Stimulated activated CD8-positive, alpha-beta memory T cell treated with anti-CD3 and anti-CD28 coated beads, Interleukin-12 subunit alpha, Interleukin-12 subunit beta, amount 100 ng/mL, for 4 hours (primary cell): ENCODE results near the gene LRRC25.

Experiments used
- DNase-seq: peaks from one replicate; pipeline ENCODE4 v3.0.0-alpha.2; 2020; ENCODE audit warnings: low read depth

LRRC25 gene

GRCh38 chr19:18424890-18425514, 27.6 kb upstream of the LRRC25 start:
- no peak for DNase-seq

GRCh38 chr19:18424122-18424889, 26.9 kb upstream of the LRRC25 start:
- no peak for DNase-seq

GRCh38 chr19:18423258-18424020, 26.0 kb upstream of the LRRC25 start:
- no peak for DNase-seq

- no peak for DNase-seq
These were observed 25.2 kb upstream of the LRRC25 start for GRCh38 chr19:18422530-18423191.

GRCh38 chr19:18421371-18421959, 24.0 kb upstream of the LRRC25 start:
- no peak for DNase-seq

- no peak for DNase-seq
These were observed 23.5 kb upstream of the LRRC25 start for GRCh38 chr19:18420930-18421329.

GRCh38 chr19:18419699-18420460, 22.5 kb upstream of the LRRC25 start:
- DNase-seq = peak; percentile 39

GRCh38 chr19:18419195-18419698, 21.8 kb upstream of the LRRC25 start, which contains the start of gene SSBP4:
SSBP4 (plus strand) TSS chr19:18419398; CDS start chr19:18419649, 251 bp downstream.
- peak; percentile 62 for DNase-seq

GRCh38 chr19:18418483-18419194, 21.2 kb upstream of the LRRC25 start:
- peak; percentile 41 for DNase-seq

- DNase-seq = no peak
These were observed 20.6 kb upstream of the LRRC25 start for GRCh38 chr19:18418029-18418482.

GRCh38 chr19:18417250-18418028, 20.0 kb upstream of the LRRC25 start:
- no peak for DNase-seq

GRCh38 chr19:18416778-18417249, 19.4 kb upstream of the LRRC25 start:
- DNase-seq = peak; percentile 54

GRCh38 chr19:18415178-18415867, 17.9 kb upstream of the LRRC25 start:
- DNase-seq = no peak

- no peak for DNase-seq
These were observed 17.2 kb upstream of the LRRC25 start for GRCh38 chr19:18414504-18415177.

- DNase-seq = no peak
These were observed 15.3 kb upstream of the LRRC25 start for GRCh38 chr19:18412610-18413239.

GRCh38 chr19:18408053-18408476, 10.6 kb upstream of the LRRC25 start:
- DNase-seq = no peak

- DNase-seq = no peak
These were observed 9.3 kb upstream of the LRRC25 start for GRCh38 chr19:18406749-18407148.
